HG03439 (cell line): ENCODE results near the gene TLK2.

Source experiments
- ATAC-seq: cut with Tn5 transposase; IDR thresholded peaks from one replicate; pipeline ENCODE4 v1.9.1; 2021; ENCODE audit warnings: mild to moderate bottlenecking, moderate library complexity; ENCODE audit not compliant: unreplicated experiment

Gene TLK2

GRCh38 chr17:62627219-62627903, 148.7 kb downstream of the TLK2 start, which contains the start of gene MRC2:
TSS of gene MRC2 (plus strand) at chr17:62627670. CDS start at chr17:62627803, 133 bp downstream.
- ATAC-seq: no peak

DNA sequence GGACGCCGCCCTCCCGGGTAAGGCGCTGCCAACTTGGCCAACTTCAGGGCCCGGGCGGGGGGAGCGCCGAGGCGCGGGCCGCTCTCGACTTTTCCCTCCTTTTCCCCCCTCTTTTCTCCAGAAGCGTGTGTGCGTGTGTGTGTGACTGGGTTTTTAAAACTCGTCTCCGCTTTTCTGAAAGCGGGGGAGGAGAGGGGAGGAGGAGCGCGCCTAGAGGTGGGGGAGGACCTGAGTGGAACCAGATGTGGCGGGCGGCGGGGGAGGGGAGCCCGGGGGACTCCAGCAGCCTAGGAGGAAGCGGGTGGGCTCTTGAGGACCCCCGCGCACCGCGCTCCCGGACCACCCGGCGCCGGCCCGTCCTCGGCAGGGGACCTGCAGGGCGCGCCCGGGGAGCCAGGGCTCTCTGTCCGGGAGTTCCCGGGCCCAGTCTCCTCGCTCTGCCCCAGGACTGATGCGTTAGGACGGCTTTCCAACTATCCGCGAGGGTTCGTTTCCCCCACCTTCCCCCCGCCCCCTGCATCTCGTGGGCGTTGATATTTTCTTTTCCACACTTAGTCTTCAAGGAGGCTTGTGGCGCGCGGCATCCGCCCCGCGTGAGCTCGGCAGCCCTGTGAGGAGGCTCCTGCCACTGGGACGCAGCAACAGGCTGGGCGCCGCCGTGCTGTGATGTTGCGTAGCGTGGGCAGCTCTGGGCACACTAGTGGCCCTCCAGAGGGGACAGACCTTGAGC, 149.4 kb downstream of the TLK2 start:
- ATAC-seq: no peak

DNA sequence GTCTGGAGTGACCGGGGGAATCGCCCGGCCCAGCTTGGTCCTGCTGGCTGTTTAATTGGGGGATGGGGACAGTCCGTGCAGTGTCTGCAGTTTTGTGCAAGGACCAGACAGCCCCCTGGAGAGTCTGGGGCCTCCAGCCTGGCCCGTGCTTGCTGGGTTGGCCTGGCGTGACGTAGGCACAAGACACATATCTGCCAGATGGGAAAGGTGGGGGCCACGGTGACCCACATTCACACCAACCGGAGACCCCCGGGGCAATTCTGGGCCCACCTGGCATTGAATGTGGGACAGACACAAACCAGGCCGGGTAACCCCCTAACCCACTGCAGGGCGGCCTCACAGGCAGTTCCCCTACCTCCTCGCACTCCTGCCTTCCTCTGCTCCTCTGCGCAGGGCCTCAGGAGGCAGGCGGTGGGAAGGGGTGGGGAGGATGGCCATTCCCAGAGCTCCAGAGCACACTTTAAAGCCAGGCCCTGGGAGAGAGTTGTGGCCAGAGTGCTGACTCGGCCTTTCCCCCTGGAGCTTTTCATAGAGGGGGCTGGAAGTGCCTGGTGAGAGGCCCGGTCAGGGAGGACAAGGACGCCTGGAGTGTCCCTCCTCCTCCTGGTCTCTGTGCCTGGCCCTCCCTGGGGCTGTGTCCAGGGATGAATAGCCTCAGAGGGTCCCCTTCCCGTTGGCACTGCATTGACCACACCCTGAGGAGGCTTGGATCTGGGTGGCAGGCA, 150.4 kb downstream of the TLK2 start:
- ATAC-seq: no peak

GRCh38 chr17:62629556-62630364, 151.1 kb downstream of the TLK2 start:
- no peak for ATAC-seq

- ATAC-seq: no peak
Observed at GRCh38 chr17:62630365-62631085, 151.9 kb downstream of the TLK2 start.

GRCh38 chr17:62631086-62631935, 152.7 kb downstream of the TLK2 start:
- no peak for ATAC-seq

DNA sequence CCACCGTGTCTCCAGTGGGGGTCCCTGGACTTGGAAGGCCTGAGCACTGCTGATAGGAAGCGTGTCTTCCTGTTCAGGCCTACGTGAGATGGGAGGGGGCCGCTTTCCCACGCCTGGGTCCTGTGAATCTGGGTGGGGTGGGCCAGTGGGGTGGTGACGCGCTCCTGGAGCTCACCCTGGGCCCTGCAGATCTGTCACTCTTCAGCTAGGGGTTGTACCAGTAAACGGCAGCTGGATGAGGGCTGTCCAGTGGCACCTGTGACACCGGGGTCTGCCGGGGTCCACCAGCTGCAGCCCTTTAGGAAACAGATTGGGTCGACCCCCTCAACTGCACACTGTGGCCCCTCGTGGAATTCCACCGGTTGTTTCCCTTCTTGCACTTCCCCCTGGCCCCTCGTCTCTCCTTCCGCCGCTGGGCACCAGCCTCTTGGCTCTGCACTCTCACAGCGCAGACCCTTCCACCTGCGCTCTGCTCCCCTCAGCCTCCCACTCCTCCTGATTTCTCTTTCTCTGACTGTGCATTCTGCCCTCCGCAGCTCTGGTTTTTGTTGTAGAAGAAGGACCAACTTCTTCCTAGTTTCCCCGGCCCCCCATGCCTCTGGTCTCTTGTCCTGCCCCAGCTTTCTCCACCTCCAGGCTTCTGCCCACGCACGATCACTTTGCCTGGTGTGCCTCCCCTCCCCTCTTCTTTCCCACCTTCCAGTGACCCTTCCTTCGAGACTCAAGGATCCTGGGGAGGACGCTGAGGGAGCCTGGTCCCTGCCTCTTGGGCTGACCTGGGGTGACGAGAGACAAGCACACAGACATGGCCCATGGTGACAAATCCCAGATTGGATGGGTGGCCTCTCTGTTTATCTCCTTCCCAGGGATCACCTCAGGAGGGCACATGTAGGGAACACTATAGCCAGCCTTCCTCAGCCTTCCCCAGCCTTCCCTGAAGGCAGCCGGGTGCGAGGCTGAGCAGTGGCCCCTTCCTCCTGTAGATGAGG, 153.6 kb downstream of the TLK2 start:
- ATAC-seq: no peak

GRCh38 chr17:62637809-62638208, 159.2 kb downstream of the TLK2 start:
- no peak for ATAC-seq

- no peak for ATAC-seq
Observed at GRCh38 chr17:62641153-62641552, 162.5 kb downstream of the TLK2 start.

- ATAC-seq: no peak
Observed at GRCh38 chr17:62641951-62642350, 163.3 kb downstream of the TLK2 start.

DNA sequence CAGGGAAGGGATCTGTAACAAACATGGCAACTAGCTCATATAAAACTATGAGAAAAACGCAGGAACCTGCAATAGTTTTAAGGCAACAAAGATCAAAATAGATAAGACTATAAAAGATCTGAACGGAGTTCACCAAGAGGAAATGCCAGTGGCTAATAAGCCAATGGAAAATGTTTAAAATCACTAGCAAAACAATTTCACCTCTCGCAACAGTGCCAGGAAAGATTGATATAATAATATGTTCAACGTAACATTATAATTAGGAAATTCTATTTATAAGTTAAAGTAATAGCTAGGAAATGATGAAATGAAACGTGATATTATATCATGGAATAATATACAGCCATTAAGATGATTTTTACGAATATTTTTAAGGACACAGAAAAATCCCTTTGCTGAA, 164.9 kb downstream of the TLK2 start:
- ATAC-seq: no peak

DNA sequence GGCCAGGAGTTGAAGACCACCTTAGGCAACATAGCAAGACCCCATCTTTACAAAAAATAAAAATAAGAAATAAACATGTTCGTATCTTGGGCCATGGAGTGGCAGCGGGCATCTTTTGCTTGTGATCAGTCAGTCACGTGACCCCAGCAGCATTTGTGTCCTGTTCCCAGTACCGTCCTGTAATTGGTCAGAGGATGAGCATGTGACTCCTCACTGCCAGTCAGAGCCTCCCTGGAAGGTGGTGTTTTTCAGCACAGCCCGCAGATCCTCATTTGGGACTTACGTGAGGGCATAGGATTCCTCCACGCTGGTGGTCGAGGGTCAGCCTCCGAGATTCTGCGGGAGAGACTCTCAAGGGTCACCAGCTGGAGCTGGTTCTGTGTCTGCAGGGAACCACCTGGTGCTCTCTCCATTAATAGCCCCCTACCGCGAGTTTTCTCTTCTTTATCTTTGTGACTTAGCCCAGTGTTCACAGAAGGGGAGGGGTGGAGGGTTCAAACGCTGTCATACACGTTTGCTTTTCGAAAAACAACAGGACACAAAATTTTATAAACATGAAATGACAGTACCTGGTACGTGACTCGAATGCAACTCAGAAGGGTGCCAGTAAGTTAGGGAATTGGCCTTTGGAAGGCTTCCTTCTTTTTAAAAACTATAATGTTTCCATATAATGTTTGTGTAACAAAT, 166.0 kb downstream of the TLK2 start:
- ATAC-seq: no peak

DNA sequence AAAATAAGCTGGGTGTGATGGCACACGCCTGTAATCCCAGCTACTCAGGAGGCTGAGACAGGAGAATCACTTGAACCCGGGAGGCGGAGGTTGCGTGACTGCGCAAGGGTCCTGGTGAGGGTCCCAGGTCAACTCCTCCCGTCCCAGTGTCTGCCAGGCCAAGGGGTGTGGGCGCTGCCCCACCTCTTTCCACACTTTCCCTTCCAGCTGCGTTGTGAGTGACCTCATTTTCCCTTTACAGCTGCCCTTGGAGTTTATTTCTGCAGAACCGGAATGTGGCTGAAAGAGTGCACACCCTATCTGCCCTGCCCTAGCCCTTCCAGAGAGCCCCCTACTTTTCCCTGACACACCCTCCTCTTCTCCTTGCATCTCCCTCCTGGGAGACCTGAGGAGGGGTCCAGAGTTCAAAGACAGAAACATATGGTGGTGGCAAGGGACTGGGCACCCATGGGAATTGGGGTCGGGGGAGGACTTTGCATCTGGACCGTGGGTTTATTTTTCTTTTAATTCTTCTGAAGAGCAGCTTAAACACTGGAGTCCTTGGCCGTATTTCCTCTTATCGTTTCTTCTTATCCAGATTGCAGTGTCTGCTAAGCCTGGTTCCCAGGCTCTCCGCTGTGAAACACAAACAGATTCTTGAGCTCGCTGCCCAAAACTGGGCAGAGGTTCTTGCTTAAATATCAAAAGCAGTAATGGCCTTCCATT, 169.8 kb downstream of the TLK2 start:
- no peak for ATAC-seq

DNA sequence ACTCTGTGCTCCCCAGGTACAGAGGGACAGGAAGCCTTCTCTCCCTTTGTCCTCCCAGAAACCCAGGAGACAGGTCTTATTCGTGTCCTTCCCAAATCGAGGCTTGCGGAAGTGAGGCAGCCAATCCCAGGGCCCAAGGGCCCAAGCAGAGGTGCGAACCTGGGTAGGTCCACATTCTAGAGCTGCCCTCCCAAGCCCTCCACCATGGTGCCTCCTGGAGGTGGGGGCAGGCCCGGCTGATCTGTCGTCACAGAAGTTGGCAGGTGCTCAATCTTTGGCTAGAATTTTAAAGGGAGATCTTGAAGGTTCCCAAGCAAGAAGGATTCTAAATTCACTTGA, 170.3 kb downstream of the TLK2 start:
- ATAC-seq: no peak

GRCh38 chr17:62649570-62649969, 170.9 kb downstream of the TLK2 start:
- no peak for ATAC-seq

DNA sequence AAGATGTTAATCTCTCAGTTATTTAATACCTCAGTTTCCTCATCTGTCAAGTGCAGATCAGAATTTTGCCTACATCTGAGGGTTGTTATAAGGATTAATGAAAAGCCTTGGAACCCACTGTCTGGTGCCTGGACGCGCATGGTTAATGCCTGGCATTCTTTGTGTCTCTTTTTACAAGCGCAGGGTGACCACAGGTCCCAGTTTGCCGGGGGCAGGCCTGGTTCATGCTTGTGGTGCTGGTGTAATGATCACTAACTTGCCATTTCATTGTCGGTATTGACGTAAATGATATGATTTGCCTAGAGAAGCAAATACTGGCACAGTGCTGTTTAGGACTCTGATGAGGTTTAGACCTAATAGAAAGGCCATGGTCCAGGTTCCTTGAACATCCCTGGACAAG, 172.0 kb downstream of the TLK2 start:
- ATAC-seq: no peak
